HepG2 (cell line): Measurements from ENCODE around the gene RAPGEF6. TPM values are rescaled to one million over a fixed set of nuclear protein-coding genes. Genes with fewer than 3 reads are reported as not detected.
"Not testable (repeated sequence)": the region's sequence is repeated elsewhere in the genome, so short reads cannot be mapped to it uniquely, and the experiment has no call there.

Experiments
- ATAC-seq: fragments of 200-7000 bp; cut with Tn5 transposase; 3 replicates; pipeline ENCODE4 v1.9.1; 2020; ENCODE audit warnings: mild to moderate bottlenecking, moderate library complexity
- BruUV-seq: library from RNA; stranded (reverse); fragments of 400-500 nt; replicated peaks from 2 replicates; lab custom pipeline; 2021; lab: Mats Ljungman, UMichigan
- CTCF ChIA-PET: fragments of 300-600 bp; formaldehyde crosslinking; extraction: SDS; loops from one replicate; lab custom pipeline; 2021; ENCODE audit warnings: low total read pairs, inconsistent platforms, low intra/inter-chr PET ratio; lab: Yijun Ruan, JAX
- POLR2A ChIA-PET: fragments of 350-600 bp; sonication (Branson Sonifier 250); formaldehyde crosslinking; loops from one replicate; lab custom pipeline; 2020; ENCODE audit warnings: antibody characterized with exemption, inconsistent platforms; lab: Yijun Ruan, JAX
- DNase-seq: peaks from one replicate; pipeline ENCODE4 v3.0.0-alpha.2; 2015; ENCODE audit warnings: low spot score
- FAIRE-seq: peaks from 3 replicates; lab custom pipeline; 2011; peaks lifted over from hg19 to GRCh38; lab: Jason Lieb, UNC
- H2AFZ ChIP-seq: one replicate; pipeline ENCODE4 v1.6.1; 2011; ENCODE audit warnings: low read length, inconsistent platforms
- H3K27ac ChIP-seq: fragments of 300-600 bp; 3 replicates; pipeline ENCODE4 v1.8.0; 2011; ENCODE audit warnings: mixed run types, mild to moderate bottlenecking, mixed read lengths, low read length, inconsistent platforms; ENCODE audit not compliant: insufficient read depth; ENCODE audit errors: extremely low read length
- H3K27me3 ChIP-seq, 2 experiments: fragments of 200-600 bp in 1 of 2; 2 replicates in 1 of 2; 3 replicates in 1 of 2; pipeline versions ENCODE4 v1.6.0 to v1.8.0; 2011; ENCODE audit warnings: low read length in 2 of 2, mild to moderate bottlenecking in 2 of 2, moderate library complexity in 2 of 2, inconsistent platforms in 1 of 2; ENCODE audit not compliant: insufficient read depth in 2 of 2, control insufficient read depth in 1 of 2
- H3K36me3 ChIP-seq, 2 experiments: fragments of 200-600 bp in 1 of 2; replicated peaks in 1 of 2; 2 replicates in 1 of 2; 3 replicates in 1 of 2; pipeline versions ENCODE4 v1.5.1 to v1.8.0; 2011; ENCODE audit warnings: low read length in 2 of 2, inconsistent platforms in 1 of 2; ENCODE audit not compliant: insufficient read depth in 2 of 2, control insufficient read depth in 1 of 2
- H3K4me1 ChIP-seq: 2 replicates; pipeline ENCODE4 v1.5.1; 2012; ENCODE audit warnings: low read length, inconsistent platforms; ENCODE audit not compliant: insufficient read depth
- H3K4me2 ChIP-seq: 2 replicates; pipeline ENCODE4 v1.6.0; 2011; ENCODE audit warnings: low read depth, low read length, inconsistent platforms
- H3K4me3 ChIP-seq, 3 experiments: fragments of 200-600 bp in 1 of 3; sonication (generic), shearing (Covaris generic) in 1 of 3; replicated peaks in 1 of 3; 2 replicates each; pipeline ENCODE4 v1.5.1; 2011 to 2016; ENCODE audit warnings: low read length in 3 of 3, inconsistent platforms in 2 of 3, low read depth in 2 of 3, mild to moderate bottlenecking in 2 of 3, control low read depth in 1 of 3, mixed read lengths in 1 of 3; ENCODE audit not compliant: insufficient read depth in 1 of 3
- H3K79me2 ChIP-seq: one replicate; pipeline ENCODE4 v1.6.1; 2011; ENCODE audit warnings: low read length, inconsistent platforms; ENCODE audit not compliant: insufficient read depth
- H3K9ac ChIP-seq: 2 replicates; pipeline ENCODE4 v1.6.0; 2011; ENCODE audit warnings: mild to moderate bottlenecking, low read depth, low read length, inconsistent platforms; ENCODE audit not compliant: insufficient read depth
- H3K9me3 ChIP-seq: 2 replicates; pipeline ENCODE4 v1.5.1; 2012; ENCODE audit warnings: mild to moderate bottlenecking, low read length
- H4K20me1 ChIP-seq: 2 replicates; pipeline ENCODE4 v1.6.0; 2011; ENCODE audit warnings: inconsistent platforms, mild to moderate bottlenecking, low read length, moderate library complexity; ENCODE audit not compliant: insufficient read depth
- ZBTB40 ChIP-seq, 2 experiments: fragments of 450-650 bp in 1 of 2; sonication (generic) in 1 of 2; formaldehyde crosslinking in 1 of 2; IDR thresholded peaks; 2 replicates each; pipeline versions ENCODE4 v1.6.1 to v1.8.0; 2016 to 2022; ENCODE audit warnings: antibody characterized with exemption in 1 of 2, mild to moderate bottlenecking in 1 of 2, missing genetic modification reagents in 1 of 2
- WGBS: methylation state at CpG from one replicate; pipeline ENCODE4 v1.1.6; 2017; ENCODE audit warnings: low lambda C conversion rate; 5-methylcytosine and 5-hydroxymethylcytosine counted together
- in situ Hi-C: cut with HindIII; loops from 2 replicates; pipeline ENCODE4 v1.10.0; 2017; ENCODE audit warnings: low pct_unique_long_range_greater_than_20kb; ENCODE audit not compliant: extremely low pct_ligation_motif_present
- intact Hi-C: fragments of 100-400 bp; cut with micrococcal nuclease; formaldehyde crosslinking; loops from one replicate; pipeline ENCODE4 v1.10.0; 2022; ENCODE audit not compliant: unreplicated experiment
- polyA plus RNA-seq, 8 experiments: library from polyadenylated mRNA; depleted of rRNA in 3 of 8; stranded (reverse) in 7 of 8; unstranded in 1 of 8; fragments of >200 nt; fragmentation: Illumina TruSeq in 4 of 8; extraction: Trizol in 4 of 8; gene quantifications; 2 replicates each; pipeline versions ENCODE4 v1.2.1 to v1.2.3, GENCODE V29; 2011 to 2016; ENCODE audit warnings: low read depth in 4 of 8, missing spikeins in 1 of 8, mixed read lengths in 1 of 8; ENCODE audit not compliant: insufficient read depth in 1 of 8
- total RNA-seq, 5 experiments: library from RNA; depleted of rRNA; stranded (reverse); fragments of >200 nt; fragmentation: Illumina TruSeq; extraction: Trizol; gene quantifications; 2 replicates each; pipeline ENCODE4 v1.2.3, GENCODE V29; 2016; ENCODE audit warnings: low read depth in 1 of 5

RAPGEF6 gene
- total and polyA plus RNA-seq, 2 of the 13 experiments (the other 11 are each of a cell fraction or from before 2014, with no cell fraction given), result 7.7 to 24.6 TPM

GRCh38 chr5:131679911-131680310, 44.9 kb upstream of the RAPGEF6 start (continued):
- no peak for TF ChIP-seq ZBTB40 (IDR thresholded peaks at IDR 0.05)
- no peak for TF ChIP-seq ZBTB40 (CRISPR knock-in tag; IDR thresholded peaks at IDR 0.05)

GRCh38 chr5:131678273-131678672, 43.2 kb upstream of the RAPGEF6 start:
- H3K27ac ChIP-seq, H3K9me3 ChIP-seq, H3K27me3 ChIP-seq, BruUV-seq, ATAC-seq, intact Hi-C loops, H2AFZ ChIP-seq, FAIRE-seq, H3K4me1 ChIP-seq, H3K4me3 ChIP-seq, H3K4me2 ChIP-seq, POLR2A ChIA-PET, H3K79me2 ChIP-seq, CTCF ChIA-PET, DNase-seq, H3K9ac ChIP-seq, H4K20me1 ChIP-seq, in situ Hi-C loops: not testable (repeated sequence)
- peaks cover 11 to 50% of the 10 kb centered on the region in 2 experiments for H3K36me3 ChIP-seq
- 98% methylated on average over 10 of the region's 10 CpGs for WGBS
